HG02981 (cell line): ENCODE data around the gene LRCH4.
"Not testable (repeated sequence)": the region's sequence is repeated elsewhere in the genome, so short reads cannot be mapped to it uniquely, and the experiment has no call there.

Experiments
- ATAC-seq: cut with Tn5 transposase; IDR thresholded peaks from one replicate; pipeline ENCODE4 v1.9.1; 2021; ENCODE audit warnings: mild to moderate bottlenecking, moderate library complexity; ENCODE audit not compliant: unreplicated experiment

LRCH4 gene

GRCh38 chr7:100568896-100569844 is 16.8 kb downstream of the LRCH4 start:
- ATAC-seq = peak; percentile 29

- ATAC-seq = no peak
Measured at GRCh38 chr7:100568176-100568895, 17.6 kb downstream of the LRCH4 start.

- ATAC-seq = no peak
Measured at GRCh38 chr7:100567751-100568175, 18.2 kb downstream of the LRCH4 start.

GRCh38 chr7:100567031-100567730 is 18.7 kb downstream of the LRCH4 start:
- ATAC-seq = no peak

GRCh38 chr7:100566018-100566531 is 19.9 kb downstream of the LRCH4 start:
- ATAC-seq = no peak

- no peak for ATAC-seq
Measured at GRCh38 chr7:100565133-100565571, 20.8 kb downstream of the LRCH4 start.

- ATAC-seq = not testable (repeated sequence)
Measured at GRCh38 chr7:100564405-100564804, 21.5 kb downstream of the LRCH4 start.

- no peak for ATAC-seq
Measured at GRCh38 chr7:100563809-100564400, 22.0 kb downstream of the LRCH4 start.

GRCh38 chr7:100563100-100563564 is 22.8 kb downstream of the LRCH4 start:
- no peak for ATAC-seq

GRCh38 chr7:100562195-100563099 is 23.5 kb downstream of the LRCH4 start:
- ATAC-seq = no peak

- no peak for ATAC-seq
Measured at GRCh38 chr7:100561491-100562194, 24.3 kb downstream of the LRCH4 start.

GRCh38 chr7:100559127-100559526 is 26.8 kb downstream of the LRCH4 start:
- ATAC-seq = no peak

- no peak for ATAC-seq
Measured at GRCh38 chr7:100556541-100556940, 29.4 kb downstream of the LRCH4 start.

GRCh38 chr7:100555701-100556100 is 30.2 kb downstream of the LRCH4 start:
- no peak for ATAC-seq

GRCh38 chr7:100553032-100553431 is 32.9 kb downstream of the LRCH4 start:
- no peak for ATAC-seq

- ATAC-seq = no peak
Measured at GRCh38 chr7:100552532-100552931, 33.4 kb downstream of the LRCH4 start.

- ATAC-seq = not testable (repeated sequence)
Measured at GRCh38 chr7:100548446-100548845, 37.5 kb downstream of the LRCH4 start.

GRCh38 chr7:100547872-100548271 is 38.1 kb downstream of the LRCH4 start:
- ATAC-seq = no peak
